Lower leg skin (tissue), 4 donors: ENCODE measurements around the gene PDZD2. TPM values are rescaled to one million over a fixed set of nuclear protein-coding genes. Genes with fewer than 3 reads are reported as not detected.

Experiments used
- DNase-seq, 2 donors: peaks; one replicate each; pipeline ENCODE4 v3.0.0-alpha.2; 2019; ENCODE audit warnings: low spot score in 2 of 2
- H3K4me3 ChIP-seq: fragments of 200-600 bp; sonication (generic); 2 replicates; pipeline ENCODE4 v1.5.1; 2017; ENCODE audit warnings: mild to moderate bottlenecking, low read depth; ENCODE audit not compliant: poor library complexity, severe bottlenecking
- CTCF ChIP-seq, 3 donors: fragments of 450-650 bp; IDR thresholded peaks; one replicate each; pipeline ENCODE4 v1.5.1; 2016; ENCODE audit warnings: antibody characterized with exemption in 3 of 3, mild to moderate bottlenecking in 3 of 3, moderate library complexity in 2 of 3
- POLR2A ChIP-seq, 2 donors: fragments of 450-650 bp; IDR thresholded peaks; one replicate each; pipeline ENCODE4 v1.6.1; 2016 to 2017; ENCODE audit warnings: antibody characterized with exemption in 2 of 2, mild to moderate bottlenecking in 1 of 2, moderate library complexity in 1 of 2
- WGBS, 2 donors: methylation state at CpG; one replicate each; pipeline ENCODE4 v1.1.5; 2018; 5-methylcytosine and 5-hydroxymethylcytosine counted together
- intact Hi-C: fragments of 100-400 bp; cut with DNase I; formaldehyde crosslinking; loops from one replicate; pipeline ENCODE4 v1.15.0; 2023; ENCODE audit warnings: low total_unique reads
- total RNA-seq, 4 donors: library from RNA; depleted of rRNA; stranded (reverse); fragments of >200 nt; gene quantifications; one replicate each; pipeline ENCODE4 v1.1.0, GENCODE V29; 2016

The PDZD2 gene
- total RNA-seq, 4 donors from 2014 or later: 102 to 150 (median 116) TPM

- peak in 1 of 2 donors; percentile 80 for DNase-seq
- 93% methylated on average over 12 of the region's 12 CpGs for WGBS, 2 donors
- no peak overlapping the region for H3K4me3 ChIP-seq
- TF ChIP-seq POLR2A (IDR thresholded peaks at IDR 0.05) (no peak), CTCF (IDR thresholded peaks at IDR 0.05) (no peak)
- intact Hi-C loops: no loop called here
Measured at GRCh38 chr5:32103521-32103920, 464.6 kb downstream of the PDZD2 start.

GRCh38 chr5:32107291-32107690 lies 468.4 kb downstream of the PDZD2 start:
- WGBS, 2 donors: 93 to 96% methylated on average over 4 of the region's 4 CpGs
- H3K4me3 ChIP-seq: no peak overlapping the region
- peak in 1 of 2 donors; percentile 66 for DNase-seq
- TF ChIP-seq CTCF (IDR thresholded peaks at IDR 0.05) (no peak), POLR2A (IDR thresholded peaks at IDR 0.05) (no peak)
- intact Hi-C loops: no loop called here

- WGBS, 2 donors: 89 to 91% methylated on average over 4 of the region's 4 CpGs
- peak in 1 of 2 donors; percentile 52 for DNase-seq
- no peak for TF ChIP-seq POLR2A (IDR thresholded peaks at IDR 0.05)
- no peak for TF ChIP-seq CTCF (IDR thresholded peaks at IDR 0.05)
- H3K4me3 ChIP-seq: no peak overlapping the region
- intact Hi-C loops: no loop called here
Measured at GRCh38 chr5:32108167-32108566, 469.2 kb downstream of the PDZD2 start.

- peak in 1 of 2 donors; percentile 13 for DNase-seq
- intact Hi-C loops: no loop called here
- WGBS, 2 donors: 83 to 84% methylated on average over 10 of the region's 10 CpGs
- TF ChIP-seq POLR2A (IDR thresholded peaks at IDR 0.05) (no peak), CTCF (IDR thresholded peaks at IDR 0.05) (no peak)
- no peak overlapping the region for H3K4me3 ChIP-seq
Measured at GRCh38 chr5:32109236-32109635, 470.3 kb downstream of the PDZD2 start.

GRCh38 chr5:32110111-32110696 lies 471.3 kb downstream of the PDZD2 start:
- H3K4me3 ChIP-seq: no peak overlapping the region
- TF ChIP-seq POLR2A (IDR thresholded peaks at IDR 0.05) (no peak), CTCF (IDR thresholded peaks at IDR 0.05) (no peak)
- intact Hi-C loops: no loop called here
- WGBS, 2 donors: 84 to 86% methylated on average over 5 of the region's 5 CpGs
- no peak for DNase-seq

GRCh38 chr5:32115985-32116384 lies 477.1 kb downstream of the PDZD2 start:
- intact Hi-C loops: no loop called here
- TF ChIP-seq POLR2A (IDR thresholded peaks at IDR 0.05) (no peak), CTCF (IDR thresholded peaks at IDR 0.05) (no peak)
- 88 to 91% methylated on average over 3 of the region's 3 CpGs for WGBS, 2 donors
- DNase-seq: no peak
- H3K4me3 ChIP-seq: no peak overlapping the region
